K562 (cell line): ENCODE measurements around the gene PTPN14. TPM values are rescaled to one million over a fixed set of nuclear protein-coding genes. Genes with fewer than 3 reads are reported as not detected.
A peak's percentile ranks its signal among the peaks of the same experiment; 100 is the strongest.

ENCODE experiments used
- ATAC-seq: fragments of 200-7000 bp; cut with Tn5 transposase; 3 replicates; pipeline ENCODE4 v1.9.1; 2020; ENCODE audit warnings: moderate library complexity
- BruUV-seq: library from RNA; stranded (reverse); fragments of 400-500 nt; replicated peaks from 2 replicates; lab custom pipeline; 2021; lab: Mats Ljungman, UMichigan
- CTCF ChIA-PET: fragments of 300-600 bp; formaldehyde crosslinking; extraction: SDS; loops from one replicate; lab custom pipeline; 2021; ENCODE audit warnings: low intra/inter-chr PET ratio; lab: Yijun Ruan, JAX
- POLR2A ChIA-PET: fragments of 300-600, 350-650 bp; sonication (Branson Sonifier 250); formaldehyde crosslinking; extraction: SDS; loops from one replicate; lab custom pipeline; 2021; ENCODE audit warnings: antibody characterized with exemption, inconsistent platforms; lab: Yijun Ruan, JAX
- DNase-seq, 4 experiments: peaks; one replicate each; pipeline versions ENCODE4 v3.0.0 to v3.0.0-alpha.2; 2011 to 2018; ENCODE audit warnings: low spot score in 3 of 4, mixed read lengths in 3 of 4; ENCODE audit errors: extremely low read depth in 1 of 4
- FAIRE-seq: peaks from 2 replicates; lab custom pipeline; 2011; peaks lifted over from hg19 to GRCh38; lab: Jason Lieb, UNC
- H2AFZ ChIP-seq: 2 replicates; pipeline ENCODE4 v1.6.0; 2011; ENCODE audit warnings: low read depth, low read length, control low read depth, inconsistent platforms
- H3K27ac ChIP-seq: fragments of 200-600 bp; 3 replicates; pipeline ENCODE4 v1.8.0; 2011; ENCODE audit warnings: low read depth, mild to moderate bottlenecking, control low read depth, inconsistent platforms, low read length, moderate library complexity, mixed read lengths; ENCODE audit errors: extremely low read depth
- H3K27me3 ChIP-seq, 2 experiments: fragments of 300-600 bp in 1 of 2; 2 replicates in 1 of 2; 3 replicates in 1 of 2; pipeline versions ENCODE4 v1.6.0 to v1.8.0; 2011; ENCODE audit warnings: inconsistent platforms in 2 of 2, low read length in 2 of 2, mild to moderate bottlenecking in 1 of 2, mixed read lengths in 1 of 2, moderate library complexity in 1 of 2; ENCODE audit not compliant: control insufficient read depth in 2 of 2, insufficient read depth in 2 of 2
- H3K36me3 ChIP-seq: fragments of 300-600 bp; 3 replicates; pipeline ENCODE4 v1.8.0; 2011; ENCODE audit warnings: mild to moderate bottlenecking, low read length, inconsistent platforms; ENCODE audit not compliant: control insufficient read depth, insufficient read depth
- H3K4me1 ChIP-seq, 2 experiments: fragments of 200-600 bp in 1 of 2; replicated peaks in 1 of 2; 2 replicates in 1 of 2; 3 replicates in 1 of 2; pipeline versions ENCODE4 v1.5.1 to v1.8.0; 2011; ENCODE audit warnings: inconsistent platforms in 2 of 2, low read length in 2 of 2, mild to moderate bottlenecking in 1 of 2, mixed read lengths in 1 of 2, moderate library complexity in 1 of 2; ENCODE audit not compliant: control insufficient read depth in 2 of 2, insufficient read depth in 2 of 2
- H3K4me2 ChIP-seq: 2 replicates; pipeline ENCODE4 v1.6.1; 2011; ENCODE audit warnings: low read length, control low read depth, inconsistent platforms, mixed read lengths; ENCODE audit not compliant: insufficient read depth
- H3K4me3 ChIP-seq: fragments of 200-600 bp; sonication (generic), shearing (Covaris generic); 2 replicates; pipeline ENCODE4 v1.5.1; 2016; ENCODE audit warnings: control low read depth, inconsistent platforms
- H3K79me2 ChIP-seq: fragments of 200-600 bp; 3 replicates; pipeline ENCODE4 v1.8.0; 2011; ENCODE audit warnings: low read length, inconsistent platforms; ENCODE audit not compliant: control insufficient read depth, insufficient read depth
- H3K9ac ChIP-seq, 2 experiments: 2 replicates each; pipeline versions ENCODE4 v1.6.0 to v1.6.1; 2011; ENCODE audit warnings: low read depth in 2 of 2, low read length in 2 of 2, control low read depth in 1 of 2, inconsistent platforms in 1 of 2, mild to moderate bottlenecking in 1 of 2, mixed read lengths in 1 of 2; ENCODE audit not compliant: insufficient read depth in 1 of 2
- H3K9me1 ChIP-seq: one replicate; pipeline ENCODE4 v1.6.0; 2011; ENCODE audit warnings: inconsistent platforms, mild to moderate bottlenecking, low read length, moderate library complexity; ENCODE audit not compliant: control insufficient read depth, insufficient read depth
- H3K9me3 ChIP-seq: replicated peaks from 2 replicates; pipeline ENCODE4 v1.5.1; 2011; ENCODE audit warnings: low read depth, low read length, inconsistent platforms; ENCODE audit not compliant: control insufficient read depth, insufficient read depth
- H4K20me1 ChIP-seq: replicated peaks from 2 replicates; pipeline ENCODE4 v1.6.1; 2011; ENCODE audit warnings: low read length, inconsistent platforms, mixed read lengths; ENCODE audit not compliant: control insufficient read depth, insufficient read depth
- ETV6 ChIP-seq, 3 experiments: fragments of 150-350 bp in 1 of 3; sonication (generic) in 1 of 3; formaldehyde crosslinking in 1 of 3; IDR thresholded peaks; 2 replicates each; pipeline versions ENCODE4 v1.6.1 to v1.8.0; 2014 to 2022; ENCODE audit warnings: borderline replicate concordance in 2 of 3, low read depth in 2 of 3, antibody characterized with exemption in 1 of 3, low read length in 1 of 3, mild to moderate bottlenecking in 1 of 3, missing genetic modification reagents in 1 of 3
- HNRNPK ChIP-seq: fragments of 200-400 bp; formaldehyde crosslinking; IDR thresholded peaks from one replicate; pipeline ENCODE4 v1.6.1; 2018; ENCODE audit warnings: mild to moderate bottlenecking, low read depth, low read length; ENCODE audit not compliant: poor library complexity, severe bottlenecking
- RAD21 ChIP-seq, 2 experiments: fragments of 250-450 bp in 1 of 2; fragments of 450-650 bp in 1 of 2; sonication (Bioruptor Pico) in 1 of 2; formaldehyde crosslinking in 1 of 2; IDR thresholded peaks in 1 of 2; conservative IDR thresholded peaks in 1 of 2; 2 replicates each; pipeline versions ENCODE4 v1.4.0 to v1.8.0; 2020 to 2022; ENCODE audit warnings: mild to moderate bottlenecking in 2 of 2, moderate library complexity in 1 of 2
- XRCC3 ChIP-seq: fragments of 450-650 bp; IDR thresholded peaks from 2 replicates; pipeline ENCODE4 v1.6.1; 2017; ENCODE audit warnings: mild to moderate bottlenecking, moderate library complexity
- ZNF134 ChIP-seq: fragments of 250-450 bp; sonication (Bioruptor Pico); conservative IDR thresholded peaks from 2 replicates; pipeline ENCODE4 v1.4.0; 2020
- WGBS: fragments of 100-300 bp; shearing (Covaris generic); methylation state at CpG from one replicate; pipeline ENCODE4 v1.1.6; 2016; ENCODE audit warnings: low coverage, mixed read lengths; ENCODE audit not compliant: insufficient coverage; ENCODE audit errors: missing lambda C conversion rate; 5-methylcytosine and 5-hydroxymethylcytosine counted together
- in situ Hi-C: fragments of 300-500 bp; cut with MboI; formaldehyde crosslinking; loops from 4 replicates; pipeline ENCODE4 v1.15.0; 2018; ENCODE audit warnings: inconsistent platforms, mixed read lengths
- intact Hi-C: fragments of 100-400 bp; cut with micrococcal nuclease; formaldehyde crosslinking; loops from 2 replicates; pipeline ENCODE4 v1.14.2; 2022
- polyA plus RNA-seq, 8 experiments: library from polyadenylated mRNA; depleted of rRNA in 4 of 8; stranded (reverse) in 5 of 8; unstranded in 3 of 8; fragments of >200 nt; fragmentation: Nextera tagmentation in 2 of 8; fragmentation: Illumina TruSeq in 1 of 8; extraction: Ambion mirVana in 2 of 8; extraction: Trizol in 1 of 8; gene quantifications; 2 replicates each; pipeline versions ENCODE4 v1.2.1 to v1.2.3, GENCODE V29; 2011 to 2014; ENCODE audit warnings: inconsistent platforms in 1 of 8, missing spikeins in 1 of 8
- total RNA-seq, 7 experiments: library from RNA; depleted of rRNA in 6 of 7; stranded (reverse); fragments of >200 nt in 6 of 7; fragmentation: Illumina TruSeq in 2 of 7; extraction: Trizol in 2 of 7; gene quantifications; 2 replicates each; pipeline versions ENCODE4 v1.2.1 to v1.2.3, GENCODE V29; 2011 to 2021; ENCODE audit warnings: low replicate concordance in 1 of 7

Gene PTPN14
- total and polyA plus RNA-seq, 9 of the 15 experiments (the other 6 are each of a cell fraction or from before 2014, with no cell fraction given): 0.01 to 0.29 (median 0.04) TPM; not detected in 6

- H3K4me2 ChIP-seq: no peak overlapping the region
- FAIRE-seq (no peak), DNase-seq (no peak), ATAC-seq (no peak)
- H3K9me1 ChIP-seq: no peaks in the 10 kb centered on the region
- in situ Hi-C loops: loop anchor here (5.0 kb wide), 1 partner anchor 250 kb away; no protein-coding TSS in a partner anchor
- no peak overlapping the region for H3K4me3 ChIP-seq
- H3K9ac ChIP-seq: no peak overlapping the region
- CTCF ChIA-PET: no interaction called here
- H3K9me3 ChIP-seq: no peaks in the 10 kb centered on the region
- POLR2A ChIA-PET: no interaction called here
- H2AFZ ChIP-seq: no peak overlapping the region
- no peaks in the 10 kb centered on the region for H3K79me2 ChIP-seq
- WGBS: 30% methylated on average over 2 of the region's 2 CpGs
- TF ChIP-seq ZNF134 (CRISPR knock-in tag) (no peak), HNRNPK (no peak), ETV6 (IDR thresholded peaks at IDR 0.05; ENCODE audit: borderline replicate concordance in 1 of 2, low read depth in 2 of 2, low read length in 1 of 2) (no peak), ETV6 (CRISPR knock-in tag; IDR thresholded peaks at IDR 0.05; ENCODE audit: borderline replicate concordance) (no peak), XRCC3 (no peak), RAD21 (CRISPR knock-in tag; conservative IDR thresholded peaks at IDR 0.05 in 1 of 2, IDR thresholded peaks at IDR 0.05 in 1 of 2) (0 out of 4 replicates have a peak, but pooled peaks of 1 of the 2 experiments have one; percentile 16)
- peaks cover 3% of the 10 kb centered on the region; the same call in 1 of the 2 replicates for H4K20me1 ChIP-seq
- H3K36me3 ChIP-seq: peaks cover 19% of the 10 kb centered on the region; the same call in 1 of the 3 replicates
- H3K27ac ChIP-seq: no peak overlapping the region
- H3K4me1 ChIP-seq: no peaks in the 10 kb centered on the region
- intact Hi-C loops: no loop called here
- H3K27me3 ChIP-seq: no peaks in the 10 kb centered on the region
- no TSS peak for BruUV-seq
These were observed 214.4 kb downstream of the PTPN14 start for GRCh38 chr1:214337015-214337414.
